ENCODE results near the gene PRR22.

PRR22 gene

DNA sequence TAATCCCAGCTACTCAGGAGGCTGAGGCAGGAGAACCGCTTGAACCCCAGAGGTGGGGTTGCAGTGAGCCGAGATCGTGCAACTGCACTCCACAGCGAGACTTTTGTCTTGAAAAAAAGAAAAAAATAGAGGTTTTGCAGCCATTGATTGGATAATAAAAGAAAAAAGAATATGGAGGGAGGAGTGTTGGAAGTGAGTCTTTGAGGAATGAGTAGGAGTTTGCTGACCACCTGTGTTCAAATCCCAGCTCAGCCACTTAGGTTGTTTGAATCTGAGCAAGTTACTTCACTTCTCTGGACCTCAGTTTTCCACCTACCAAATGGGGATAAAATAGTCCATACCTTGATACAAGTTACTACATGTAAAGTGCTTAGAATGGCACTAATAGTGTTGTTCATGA, 26.6 kb upstream of the PRR22 start:
- TF ChIP-seq, protein P1, sequence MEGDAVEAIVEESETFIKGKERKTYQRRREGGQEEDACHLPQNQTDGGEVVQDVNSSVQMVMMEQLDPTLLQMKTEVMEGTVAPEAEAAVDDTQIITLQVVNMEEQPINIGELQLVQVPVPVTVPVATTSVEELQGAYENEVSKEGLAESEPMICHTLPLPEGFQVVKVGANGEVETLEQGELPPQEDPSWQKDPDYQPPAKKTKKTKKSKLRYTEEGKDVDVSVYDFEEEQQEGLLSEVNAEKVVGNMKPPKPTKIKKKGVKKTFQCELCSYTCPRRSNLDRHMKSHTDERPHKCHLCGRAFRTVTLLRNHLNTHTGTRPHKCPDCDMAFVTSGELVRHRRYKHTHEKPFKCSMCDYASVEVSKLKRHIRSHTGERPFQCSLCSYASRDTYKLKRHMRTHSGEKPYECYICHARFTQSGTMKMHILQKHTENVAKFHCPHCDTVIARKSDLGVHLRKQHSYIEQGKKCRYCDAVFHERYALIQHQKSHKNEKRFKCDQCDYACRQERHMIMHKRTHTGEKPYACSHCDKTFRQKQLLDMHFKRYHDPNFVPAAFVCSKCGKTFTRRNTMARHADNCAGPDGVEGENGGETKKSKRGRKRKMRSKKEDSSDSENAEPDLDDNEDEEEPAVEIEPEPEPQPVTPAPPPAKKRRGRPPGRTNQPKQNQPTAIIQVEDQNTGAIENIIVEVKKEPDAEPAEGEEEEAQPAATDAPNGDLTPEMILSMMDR (IDR thresholded peaks at IDR 0.05; ENCODE audit: extremely low read depth, missing control alignments), result no peak
- DNase-seq (ENCODE audit: low spot score), result no peak

DNA sequence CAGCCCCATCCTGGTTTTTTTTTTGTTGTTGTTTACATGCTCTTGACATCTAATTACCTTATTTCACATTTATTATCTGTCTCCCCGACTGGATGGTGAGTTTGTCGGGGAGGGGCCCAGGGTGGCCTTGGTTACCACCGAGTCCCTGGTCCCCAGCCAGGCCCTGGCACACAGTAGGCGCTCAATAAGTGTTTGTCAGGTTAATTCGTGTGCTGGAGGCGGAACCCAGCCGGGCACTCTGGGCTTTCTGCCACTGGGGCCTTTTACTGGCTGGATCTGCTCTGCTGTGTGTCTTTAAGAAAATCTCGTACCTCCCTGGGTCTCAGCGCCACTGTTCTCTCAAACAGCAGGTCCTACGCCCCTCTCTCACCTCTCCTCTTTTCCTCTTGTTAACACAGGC, 24.9 kb upstream of the PRR22 start:
- TF ChIP-seq, protein P1 (IDR thresholded peaks at IDR 0.05; ENCODE audit: extremely low read depth, missing control alignments), result no peak
- no peak for DNase-seq (ENCODE audit: low spot score)

DNA sequence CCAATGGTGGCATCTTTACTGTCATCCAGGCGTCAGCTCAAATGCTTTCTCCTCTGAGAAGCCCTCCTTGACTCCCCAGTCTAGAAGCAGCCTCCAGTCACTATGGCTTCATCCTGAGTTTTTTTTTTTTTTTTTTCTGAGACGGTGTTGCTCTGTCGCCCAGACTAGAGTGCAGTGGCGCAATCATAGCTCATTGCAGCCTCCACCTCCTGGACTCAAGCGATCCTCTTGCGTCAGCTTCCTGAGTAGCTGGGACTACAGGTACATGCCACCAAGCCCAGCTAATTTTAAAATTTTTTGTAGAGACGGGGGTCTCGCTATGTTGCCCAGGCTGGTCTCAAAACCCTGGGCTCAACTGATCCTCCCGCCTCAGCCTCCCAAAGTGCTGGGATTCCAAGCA, 24.5 kb upstream of the PRR22 start:
- TF ChIP-seq, protein P1 (IDR thresholded peaks at IDR 0.05; ENCODE audit: extremely low read depth, missing control alignments), result no peak
- no peak for DNase-seq (ENCODE audit: low spot score)

DNA sequence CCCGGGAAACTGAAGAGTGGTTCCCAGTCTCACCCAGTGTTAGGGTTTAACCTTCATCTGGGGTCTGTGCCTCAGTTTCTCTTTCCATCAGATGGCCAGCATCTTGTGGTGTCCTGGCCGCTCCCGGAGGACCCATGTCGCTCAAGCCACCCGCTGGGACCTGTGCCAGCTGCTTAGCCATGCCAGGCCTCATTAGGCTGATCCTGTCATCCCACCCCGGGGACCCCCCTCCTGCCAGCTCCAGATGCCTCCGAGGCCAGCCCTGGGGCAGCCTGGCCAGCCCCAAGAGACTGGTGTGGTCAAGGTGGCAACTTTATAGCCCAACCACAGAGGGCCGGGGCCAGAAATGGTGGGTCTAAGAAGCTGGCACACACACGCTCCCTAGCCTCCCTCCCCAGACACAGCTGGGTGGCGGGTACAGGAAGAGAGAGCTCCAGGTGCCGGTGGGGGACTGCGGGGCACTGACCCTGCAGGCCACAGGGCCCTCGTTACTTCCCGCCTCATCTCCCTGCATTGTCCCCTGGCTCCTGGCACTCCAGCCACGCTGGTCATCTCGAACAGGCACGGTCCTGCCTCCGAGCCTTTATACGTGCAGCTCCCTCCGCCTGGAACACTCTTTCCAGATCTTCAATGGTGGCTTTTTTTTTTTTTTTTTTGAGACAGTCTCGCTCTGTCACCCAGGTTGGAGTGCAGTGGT, 23.7 kb upstream of the PRR22 start:
- DNase-seq (ENCODE audit: low spot score), result no peak
- TF ChIP-seq, protein P1 (IDR thresholded peaks at IDR 0.05; ENCODE audit: extremely low read depth, missing control alignments), result no peak

DNA sequence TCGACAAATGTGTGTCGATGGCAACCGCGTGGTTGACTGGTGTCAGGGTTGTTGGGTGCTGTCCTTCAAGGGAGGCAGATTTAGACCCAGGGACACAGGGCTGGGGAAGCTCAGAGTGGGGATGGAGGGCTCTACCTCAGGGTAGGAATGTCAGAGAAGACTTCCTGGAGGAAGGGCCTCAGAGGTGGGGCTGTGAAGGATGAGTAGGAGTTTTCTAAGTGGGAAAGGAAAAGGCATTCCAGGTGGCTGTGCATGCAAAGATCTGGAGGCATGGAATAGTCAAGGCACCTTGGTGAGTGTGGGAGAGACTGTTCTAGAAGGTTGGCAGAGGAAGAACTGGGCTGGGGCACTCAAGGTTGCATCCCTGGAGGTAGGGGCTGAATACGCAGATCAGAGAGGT, 22.4 kb upstream of the PRR22 start:
- TF ChIP-seq, protein P1 (IDR thresholded peaks at IDR 0.05; ENCODE audit: extremely low read depth, missing control alignments), result no peak

DNA sequence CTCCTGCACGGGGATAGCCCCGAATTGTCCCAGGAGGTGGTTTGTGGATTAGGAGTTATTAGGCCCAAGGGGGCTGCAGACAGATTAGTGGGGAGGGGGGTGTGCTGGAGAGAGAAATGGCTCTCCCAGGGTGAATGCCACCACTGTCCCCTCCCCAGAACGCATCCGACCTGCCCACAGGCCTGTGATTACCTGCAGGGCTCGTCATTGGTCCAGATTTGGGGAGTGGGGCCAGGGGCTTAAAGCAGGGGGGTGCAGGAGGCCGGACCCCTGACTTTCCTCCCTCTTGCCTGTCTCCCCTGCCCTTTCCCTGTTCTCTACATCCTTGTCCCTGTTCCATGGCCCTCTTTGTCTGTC, 21.6 kb upstream of the PRR22 start:
- TF ChIP-seq, protein P1 (IDR thresholded peaks at IDR 0.05; ENCODE audit: extremely low read depth, missing control alignments), result no peak
- DNase-seq (ENCODE audit: low spot score), result no peak

More for the DNA sequence above, 22.4 kb upstream of the PRR22 start:
- no peak for DNase-seq (ENCODE audit: low spot score)

DNA sequence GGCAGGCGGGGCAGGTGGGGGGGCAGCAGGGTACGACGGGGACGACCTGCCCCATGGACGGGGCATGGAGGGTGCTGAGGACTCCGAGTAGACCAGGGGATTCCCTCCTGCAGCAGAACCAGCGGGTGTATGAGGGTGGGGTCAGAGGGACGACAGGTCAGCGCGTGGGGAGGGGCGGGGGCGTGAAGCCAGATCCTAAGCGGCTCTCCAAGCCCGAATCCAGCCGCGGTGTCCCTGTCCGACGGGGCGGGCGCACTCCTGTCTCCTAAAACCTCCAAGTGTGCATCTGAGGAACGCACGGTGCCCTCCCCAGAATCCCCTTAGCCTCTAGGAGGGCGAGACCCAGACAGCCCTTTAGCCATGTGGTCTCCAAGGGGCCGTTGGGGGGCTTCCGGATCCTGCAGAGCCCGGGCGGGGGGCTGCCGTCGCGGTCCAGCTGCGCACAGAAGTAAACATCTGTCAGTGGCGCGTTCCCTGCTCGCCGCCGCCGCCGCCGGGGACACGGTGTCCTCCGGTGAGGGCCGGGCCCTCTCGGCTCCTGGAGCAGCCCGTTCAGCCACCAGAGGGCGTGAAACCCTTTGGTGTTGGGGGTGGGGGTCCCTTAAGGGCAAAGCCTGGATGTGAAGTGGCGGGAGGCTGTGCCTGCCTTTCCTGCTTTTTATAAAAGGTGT, 21.1 kb upstream of the PRR22 start:
- TF ChIP-seq, protein P1 (IDR thresholded peaks at IDR 0.05; ENCODE audit: extremely low read depth, missing control alignments), result peak; percentile 45
- DNase-seq (ENCODE audit: low spot score), result peak; percentile 80

All from GM20000 (cell line).